ENCODE data around the gene MAP4. TPM values are rescaled to one million over a fixed set of nuclear protein-coding genes. Genes with fewer than 3 reads are reported as not detected.

MAP4 gene
- total RNA-seq, 4 donors from 2014 or later, result 55.0 to 171 (median 89.3) TPM

DNA sequence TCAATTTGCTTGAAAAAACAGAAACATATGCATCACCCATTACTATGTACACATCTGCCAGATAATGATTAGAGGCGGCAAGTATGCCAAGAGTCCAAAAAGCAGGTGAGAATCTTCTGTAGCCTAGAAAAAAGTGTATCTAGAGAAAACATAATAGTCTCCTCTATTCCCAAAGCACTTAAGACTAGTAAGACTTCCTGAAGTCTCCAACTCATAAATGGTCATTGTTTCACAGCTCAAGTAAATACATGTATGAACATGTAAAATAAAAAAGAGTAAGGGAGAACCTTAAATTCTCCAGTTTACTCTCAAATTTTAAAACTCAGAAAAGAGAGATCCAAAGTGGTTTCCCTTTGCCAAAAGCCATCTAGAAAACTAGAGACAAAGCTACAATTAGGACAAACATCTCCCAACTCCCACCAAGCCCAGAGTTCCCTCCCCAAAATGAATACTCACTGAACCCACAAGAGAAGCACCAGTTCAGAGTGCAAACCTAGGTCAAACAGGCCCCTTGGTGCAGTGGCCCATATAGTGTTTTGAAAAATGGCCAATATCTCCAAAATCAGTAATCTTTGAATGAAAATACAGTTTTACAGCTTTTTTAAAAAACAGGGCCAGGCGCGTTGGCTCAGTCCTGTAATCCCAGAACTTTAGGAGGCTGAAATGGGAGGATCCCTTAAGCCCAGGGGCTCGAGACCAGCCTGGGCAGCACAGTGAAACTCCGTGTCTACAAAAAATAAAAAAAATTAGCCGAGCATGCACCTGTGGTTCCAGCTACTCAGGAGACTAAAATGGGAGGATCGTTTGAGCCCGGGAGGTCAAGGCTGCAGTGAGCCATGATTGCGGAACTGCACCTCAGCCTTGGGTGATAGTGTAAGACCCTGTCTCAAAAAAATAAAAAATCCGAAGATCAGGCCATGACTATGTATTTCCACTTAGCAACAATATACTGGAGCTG is 11.0 kb upstream of the MAP4 start:
- Histone ChIP-seq H3K27me3 (no peaks in the 10 kb centered on the region), H3K4me1 (peaks cover 0 to 32% (median 0%) of the 10 kb centered on the region in 4 donors), H3K9me3 (no peaks in the 10 kb centered on the region), H3K4me3 (no peak overlapping the region), H3K36me3 (no peaks in the 10 kb centered on the region), H3K27ac (no peak overlapping the region)
- TF ChIP-seq, protein P1, sequence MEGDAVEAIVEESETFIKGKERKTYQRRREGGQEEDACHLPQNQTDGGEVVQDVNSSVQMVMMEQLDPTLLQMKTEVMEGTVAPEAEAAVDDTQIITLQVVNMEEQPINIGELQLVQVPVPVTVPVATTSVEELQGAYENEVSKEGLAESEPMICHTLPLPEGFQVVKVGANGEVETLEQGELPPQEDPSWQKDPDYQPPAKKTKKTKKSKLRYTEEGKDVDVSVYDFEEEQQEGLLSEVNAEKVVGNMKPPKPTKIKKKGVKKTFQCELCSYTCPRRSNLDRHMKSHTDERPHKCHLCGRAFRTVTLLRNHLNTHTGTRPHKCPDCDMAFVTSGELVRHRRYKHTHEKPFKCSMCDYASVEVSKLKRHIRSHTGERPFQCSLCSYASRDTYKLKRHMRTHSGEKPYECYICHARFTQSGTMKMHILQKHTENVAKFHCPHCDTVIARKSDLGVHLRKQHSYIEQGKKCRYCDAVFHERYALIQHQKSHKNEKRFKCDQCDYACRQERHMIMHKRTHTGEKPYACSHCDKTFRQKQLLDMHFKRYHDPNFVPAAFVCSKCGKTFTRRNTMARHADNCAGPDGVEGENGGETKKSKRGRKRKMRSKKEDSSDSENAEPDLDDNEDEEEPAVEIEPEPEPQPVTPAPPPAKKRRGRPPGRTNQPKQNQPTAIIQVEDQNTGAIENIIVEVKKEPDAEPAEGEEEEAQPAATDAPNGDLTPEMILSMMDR (IDR thresholded peaks at IDR 0.05), result no peak
- TF ChIP-seq POLR2A (IDR thresholded peaks at IDR 0.05), result no peak
- no peak for DNase-seq

DNA sequence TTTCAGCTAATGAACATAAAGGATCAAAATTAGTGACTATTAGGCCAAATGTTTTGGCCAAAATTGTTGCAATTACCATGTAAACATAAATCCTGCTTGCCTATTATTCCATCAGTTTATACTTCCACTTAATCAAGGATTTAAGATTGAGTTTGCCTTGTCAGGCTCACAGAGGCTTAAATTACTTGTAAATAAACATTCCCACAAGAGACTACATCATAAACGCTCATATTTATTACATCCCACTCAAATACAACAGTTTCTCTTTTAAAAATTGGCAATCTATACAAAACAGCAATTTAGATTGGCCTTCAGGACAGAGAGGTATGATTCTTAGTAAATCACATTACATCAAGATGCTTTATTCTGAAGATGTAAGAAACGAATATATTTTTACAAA is 9.9 kb upstream of the MAP4 start:
- Histone ChIP-seq H3K9me3 (no peaks in the 10 kb centered on the region), H3K4me1 (peaks cover 0 to 32% (median 0%) of the 10 kb centered on the region in 4 donors), H3K36me3 (no peaks in the 10 kb centered on the region), H3K4me3 (no peak overlapping the region), H3K27ac (no peak overlapping the region), H3K27me3 (no peaks in the 10 kb centered on the region)
- DNase-seq, result no peak
- TF ChIP-seq, protein P1 (IDR thresholded peaks at IDR 0.05), result no peak
- TF ChIP-seq POLR2A (IDR thresholded peaks at IDR 0.05), result no peak

DNA sequence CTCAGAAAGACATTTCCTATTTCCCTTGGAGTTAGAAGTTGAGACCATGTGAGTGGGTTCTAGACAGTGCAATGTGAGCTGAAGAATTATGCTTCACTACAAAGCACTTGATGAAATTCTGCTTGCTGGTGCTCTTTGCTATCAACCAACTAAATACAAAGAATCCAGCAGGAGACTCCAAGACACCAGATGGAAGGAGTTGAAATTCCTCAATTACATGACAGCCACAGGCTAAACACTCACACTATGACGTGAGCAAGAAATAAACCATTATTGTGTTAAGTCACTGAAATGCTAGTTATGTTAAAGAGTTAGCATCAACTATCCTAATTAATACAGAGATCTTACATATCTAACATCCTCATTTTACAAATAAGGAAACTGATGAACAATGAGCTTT is 8.2 kb upstream of the MAP4 start:
- Histone ChIP-seq H3K9me3 (no peaks in the 10 kb centered on the region), H3K27me3 (no peaks in the 10 kb centered on the region), H3K27ac (no peak overlapping the region), H3K36me3 (no peaks in the 10 kb centered on the region), H3K4me3 (no peak overlapping the region), H3K4me1 (peaks cover 0 to 32% (median 0%) of the 10 kb centered on the region in 4 donors)
- TF ChIP-seq, protein P1 (IDR thresholded peaks at IDR 0.05), result no peak
- TF ChIP-seq POLR2A (IDR thresholded peaks at IDR 0.05), result no peak
- DNase-seq, result no peak

DNA sequence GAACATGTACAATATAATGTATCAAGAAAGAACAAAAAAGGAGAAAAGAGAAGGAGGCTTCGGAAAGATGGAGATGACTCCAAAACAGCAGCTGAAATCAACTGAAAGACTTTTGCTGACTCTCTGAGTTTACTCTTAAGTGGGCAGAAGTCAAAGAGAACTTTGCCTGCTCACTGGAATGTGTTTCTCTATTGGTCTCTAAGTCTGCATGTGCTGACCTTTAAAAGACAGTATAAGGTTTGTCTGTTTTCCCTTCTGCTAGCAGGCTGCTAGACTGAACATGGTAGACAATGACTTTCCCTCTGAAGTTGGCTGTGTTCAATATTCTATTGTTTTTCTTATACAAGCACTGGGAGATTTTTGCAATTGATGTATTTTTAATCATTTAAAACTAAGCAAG is 7.2 kb upstream of the MAP4 start:
- DNase-seq, result no peak
- no peaks in the 10 kb centered on the region for H3K36me3 ChIP-seq
- H3K4me3 ChIP-seq, result no peak overlapping the region
- TF ChIP-seq, protein P1 (IDR thresholded peaks at IDR 0.05), result no peak
- no peaks in the 10 kb centered on the region for H3K27me3 ChIP-seq
- no peak overlapping the region for H3K27ac ChIP-seq
- H3K9me3 ChIP-seq, result no peaks in the 10 kb centered on the region
- H3K4me1 ChIP-seq, result peaks cover 0 to 32% (median 0%) of the 10 kb centered on the region in 4 donors

DNA sequence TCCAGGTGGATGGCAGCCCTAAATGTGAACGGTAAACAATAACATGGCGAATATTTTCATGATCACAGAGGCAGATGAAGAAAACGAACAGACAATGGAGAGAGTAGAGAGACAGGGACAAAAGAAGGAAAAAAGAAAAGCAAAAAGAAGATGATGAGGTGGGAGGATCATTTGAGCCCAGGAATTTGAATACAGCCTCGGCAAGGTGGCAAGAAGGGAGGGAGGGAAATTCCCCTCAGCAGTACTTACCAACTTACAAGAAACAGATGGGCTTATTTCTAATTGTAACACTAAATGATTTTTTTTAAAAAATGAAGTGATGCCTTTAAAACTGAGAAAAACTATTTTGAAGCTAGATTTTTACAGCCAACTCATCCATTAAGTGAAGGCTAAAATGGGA is 6.0 kb upstream of the MAP4 start:
- Histone ChIP-seq H3K4me1 (peaks cover 0 to 32% (median 0%) of the 10 kb centered on the region in 4 donors), H3K4me3 (no peak overlapping the region), H3K27me3 (no peaks in the 10 kb centered on the region), H3K27ac (no peak overlapping the region), H3K36me3 (no peaks in the 10 kb centered on the region), H3K9me3 (no peaks in the 10 kb centered on the region)
- TF ChIP-seq POLR2A (IDR thresholded peaks at IDR 0.05), result no peak
- TF ChIP-seq, protein P1 (IDR thresholded peaks at IDR 0.05), result no peak
- DNase-seq, result no peak

Measured in Peyer's patch (tissue), 4 donors.